ENCODE data around the gene SFSWAP.
"Not testable (repeated sequence)": the region's sequence is repeated elsewhere in the genome, so short reads cannot be mapped to it uniquely, and the experiment has no call there.

The SFSWAP gene

GRCh38 chr12:131677067-131677466 is 33.8 kb upstream of the SFSWAP start:
- H3K56ac ChIP-seq (ENCODE audit: low read length); H3K18ac ChIP-seq (ENCODE audit: low read length); H2BK15ac ChIP-seq (replicated peaks; ENCODE audit: low read depth); H4K8ac ChIP-seq (ENCODE audit: low read depth, low read length); H2AK5ac ChIP-seq (ENCODE audit: low read length); H3K79me2 ChIP-seq (ENCODE audit: control insufficient read depth, insufficient read depth, low read length); H3K27ac ChIP-seq (ENCODE audit: low read depth, low read length); H3K36me3 ChIP-seq (ENCODE audit: control insufficient read depth, insufficient read depth, low read length); H3K4me3 ChIP-seq (ENCODE audit: low read length); H3K4ac ChIP-seq (ENCODE audit: low read depth, low read length); H2BK120ac ChIP-seq (ENCODE audit: low read depth, low read length); H3K4me2 ChIP-seq (ENCODE audit: low read length); H2BK5ac ChIP-seq (ENCODE audit: low read length); H3K9ac ChIP-seq (ENCODE audit: low read length); H3K27me3 ChIP-seq (ENCODE audit: insufficient read depth, low read length, poor library complexity); DNase-seq; H4K5ac ChIP-seq (ENCODE audit: low read length); H3K4me1 ChIP-seq (ENCODE audit: control insufficient read depth, low read depth, low read length); H3K79me1 ChIP-seq (ENCODE audit: low read length); H3K23ac ChIP-seq (ENCODE audit: low read length): not testable (repeated sequence)
- WGBS (ENCODE audit: extremely low coverage, insufficient coverage, low lambda C conversion rate): no CpG with 5 or more reads among the region's 6 CpGs

- WGBS (ENCODE audit: extremely low coverage, insufficient coverage, low lambda C conversion rate): no CpG with 5 or more reads among the region's 15 CpGs
- Histone ChIP-seq H3K4me2 (ENCODE audit: low read length) (no peak overlapping the region), H3K36me3 (ENCODE audit: control insufficient read depth, insufficient read depth, low read length) (no peaks in the 10 kb centered on the region), H3K27me3 (ENCODE audit: insufficient read depth, low read length, poor library complexity) (no peaks in the 10 kb centered on the region), H4K5ac (ENCODE audit: low read length) (no peak overlapping the region), H3K4me1 (ENCODE audit: control insufficient read depth, low read depth, low read length) (peaks cover 2% of the 10 kb centered on the region), H3K4me3 (ENCODE audit: low read length) (no peak overlapping the region), H2BK5ac (ENCODE audit: low read length) (no peak overlapping the region), H3K27ac (ENCODE audit: low read depth, low read length) (no peak overlapping the region), H4K8ac (ENCODE audit: low read depth, low read length) (no peak overlapping the region), H2BK120ac (ENCODE audit: low read depth, low read length) (no peak overlapping the region), H3K9ac (ENCODE audit: low read length) (no peak overlapping the region), H3K23ac (ENCODE audit: low read length) (no peak overlapping the region), H3K79me1 (ENCODE audit: low read length) (no peaks in the 10 kb centered on the region), H2BK15ac (replicated peaks; ENCODE audit: low read depth) (no peak overlapping the region), H3K56ac (ENCODE audit: low read length) (no peak overlapping the region), H3K79me2 (ENCODE audit: control insufficient read depth, insufficient read depth, low read length) (no peaks in the 10 kb centered on the region), H2AK5ac (ENCODE audit: low read length) (no peak overlapping the region), H3K4ac (ENCODE audit: low read depth, low read length) (no peak overlapping the region), H3K18ac (ENCODE audit: low read length) (no peak overlapping the region)
- no peak for DNase-seq
These were observed 33.2 kb upstream of the SFSWAP start for GRCh38 chr12:131677699-131678098.

GRCh38 chr12:131678389-131679181 is 32.3 kb upstream of the SFSWAP start:
- not testable (repeated sequence) for H3K4me2 ChIP-seq (ENCODE audit: low read length); H3K9ac ChIP-seq (ENCODE audit: low read length); H3K27me3 ChIP-seq (ENCODE audit: insufficient read depth, low read length, poor library complexity); H2BK120ac ChIP-seq (ENCODE audit: low read depth, low read length); H3K27ac ChIP-seq (ENCODE audit: low read depth, low read length); H3K23ac ChIP-seq (ENCODE audit: low read length); H2AK5ac ChIP-seq (ENCODE audit: low read length); H2BK5ac ChIP-seq (ENCODE audit: low read length); DNase-seq; H3K4me1 ChIP-seq (ENCODE audit: control insufficient read depth, low read depth, low read length); H3K79me1 ChIP-seq (ENCODE audit: low read length); H4K5ac ChIP-seq (ENCODE audit: low read length); H3K56ac ChIP-seq (ENCODE audit: low read length); H3K36me3 ChIP-seq (ENCODE audit: control insufficient read depth, insufficient read depth, low read length); H3K4me3 ChIP-seq (ENCODE audit: low read length); H4K8ac ChIP-seq (ENCODE audit: low read depth, low read length); H3K79me2 ChIP-seq (ENCODE audit: control insufficient read depth, insufficient read depth, low read length); H3K18ac ChIP-seq (ENCODE audit: low read length); H2BK15ac ChIP-seq (replicated peaks; ENCODE audit: low read depth); H3K4ac ChIP-seq (ENCODE audit: low read depth, low read length)
- no CpG with 5 or more reads among the region's 29 CpGs for WGBS (ENCODE audit: extremely low coverage, insufficient coverage, low lambda C conversion rate)

GRCh38 chr12:131679186-131679585 is 31.7 kb upstream of the SFSWAP start:
- H4K5ac ChIP-seq (ENCODE audit: low read length); H3K23ac ChIP-seq (ENCODE audit: low read length); DNase-seq: not testable (repeated sequence)

GRCh38 chr12:131679816-131680215 is 31.1 kb upstream of the SFSWAP start:
- H2BK120ac ChIP-seq (ENCODE audit: low read depth, low read length); H3K36me3 ChIP-seq (ENCODE audit: control insufficient read depth, insufficient read depth, low read length); H4K5ac ChIP-seq (ENCODE audit: low read length); H2BK15ac ChIP-seq (replicated peaks; ENCODE audit: low read depth); H4K8ac ChIP-seq (ENCODE audit: low read depth, low read length); H2BK5ac ChIP-seq (ENCODE audit: low read length); H3K18ac ChIP-seq (ENCODE audit: low read length); H3K56ac ChIP-seq (ENCODE audit: low read length); H2AK5ac ChIP-seq (ENCODE audit: low read length); DNase-seq; H3K4me1 ChIP-seq (ENCODE audit: control insufficient read depth, low read depth, low read length); H3K79me1 ChIP-seq (ENCODE audit: low read length); H3K27ac ChIP-seq (ENCODE audit: low read depth, low read length); H3K4ac ChIP-seq (ENCODE audit: low read depth, low read length); H3K23ac ChIP-seq (ENCODE audit: low read length); H3K4me3 ChIP-seq (ENCODE audit: low read length); H3K79me2 ChIP-seq (ENCODE audit: control insufficient read depth, insufficient read depth, low read length); H3K4me2 ChIP-seq (ENCODE audit: low read length); H3K9ac ChIP-seq (ENCODE audit: low read length); H3K27me3 ChIP-seq (ENCODE audit: insufficient read depth, low read length, poor library complexity): not testable (repeated sequence)
- WGBS (ENCODE audit: extremely low coverage, insufficient coverage, low lambda C conversion rate): no CpG with 5 or more reads among the region's 23 CpGs

More at GRCh38 chr12:131679186-131679585, 31.7 kb upstream of the SFSWAP start:
- not testable (repeated sequence) for H3K4me2 ChIP-seq (ENCODE audit: low read length); H2BK15ac ChIP-seq (replicated peaks; ENCODE audit: low read depth); H3K27ac ChIP-seq (ENCODE audit: low read depth, low read length); H3K4ac ChIP-seq (ENCODE audit: low read depth, low read length); H3K56ac ChIP-seq (ENCODE audit: low read length); H3K27me3 ChIP-seq (ENCODE audit: insufficient read depth, low read length, poor library complexity); H3K79me2 ChIP-seq (ENCODE audit: control insufficient read depth, insufficient read depth, low read length); H3K79me1 ChIP-seq (ENCODE audit: low read length); H3K4me3 ChIP-seq (ENCODE audit: low read length); H3K36me3 ChIP-seq (ENCODE audit: control insufficient read depth, insufficient read depth, low read length); H2AK5ac ChIP-seq (ENCODE audit: low read length); H2BK5ac ChIP-seq (ENCODE audit: low read length); H3K4me1 ChIP-seq (ENCODE audit: control insufficient read depth, low read depth, low read length); H4K8ac ChIP-seq (ENCODE audit: low read depth, low read length); H2BK120ac ChIP-seq (ENCODE audit: low read depth, low read length); H3K9ac ChIP-seq (ENCODE audit: low read length); H3K18ac ChIP-seq (ENCODE audit: low read length)
- WGBS (ENCODE audit: extremely low coverage, insufficient coverage, low lambda C conversion rate): no CpG with 5 or more reads among the region's 16 CpGs

All from mesendoderm (in vitro differentiated cells).